Jurkat, Clone E6-1 (cell line): ENCODE data around the gene HOXA13.

Source experiments
- DNase-seq: peaks from one replicate; pipeline ENCODE4 v3.0.0-alpha.2; 2011; ENCODE audit warnings: low read depth, low spot score
- H3K4me3 ChIP-seq: 2 replicates; pipeline ENCODE4 v1.5.1; 2011; ENCODE audit warnings: mild to moderate bottlenecking, low read length, control low read depth, moderate library complexity

The HOXA13 gene

GRCh38 chr7:27239387-27240014 is 39.6 kb upstream of the HOXA13 start:
- DNase-seq = no peak
- no peak overlapping the region for H3K4me3 ChIP-seq

- DNase-seq = no peak
- no peak overlapping the region for H3K4me3 ChIP-seq
Measured at GRCh38 chr7:27238979-27239386, 39.1 kb upstream of the HOXA13 start.

GRCh38 chr7:27237735-27238334 is 37.9 kb upstream of the HOXA13 start:
- no peak overlapping the region for H3K4me3 ChIP-seq
- DNase-seq = no peak

GRCh38 chr7:27235387-27236311 is 35.8 kb upstream of the HOXA13 start:
- DNase-seq = peak; percentile 32
- H3K4me3 ChIP-seq = peak overlapping the region; percentile 61

- no peak overlapping the region for H3K4me3 ChIP-seq
- no peak for DNase-seq
Measured at GRCh38 chr7:27229448-27229847, 29.6 kb upstream of the HOXA13 start.

GRCh38 chr7:27224983-27225934 is 25.4 kb upstream of the HOXA13 start:
- no peak overlapping the region for H3K4me3 ChIP-seq
- DNase-seq = no peak

- no peak for DNase-seq
- no peak overlapping the region for H3K4me3 ChIP-seq
Measured at GRCh38 chr7:27223941-27224575, 24.2 kb upstream of the HOXA13 start.

GRCh38 chr7:27221201-27221797 is 21.4 kb upstream of the HOXA13 start:
- no peak overlapping the region for H3K4me3 ChIP-seq
- DNase-seq = no peak

GRCh38 chr7:27220440-27220955 is 20.6 kb upstream of the HOXA13 start:
- no peak overlapping the region for H3K4me3 ChIP-seq
- no peak for DNase-seq

GRCh38 chr7:27219821-27220220 is 19.9 kb upstream of the HOXA13 start:
- DNase-seq = no peak
- H3K4me3 ChIP-seq = no peak overlapping the region

GRCh38 chr7:27217951-27218350 is 18.1 kb upstream of the HOXA13 start:
- no peak overlapping the region for H3K4me3 ChIP-seq
- no peak for DNase-seq

- H3K4me3 ChIP-seq = no peak overlapping the region
- DNase-seq = no peak
Measured at GRCh38 chr7:27215356-27215755, 15.5 kb upstream of the HOXA13 start.

GRCh38 chr7:27214239-27214950 is 14.5 kb upstream of the HOXA13 start:
- H3K4me3 ChIP-seq = no peak overlapping the region
- no peak for DNase-seq

GRCh38 chr7:27213433-27214238 is 13.7 kb upstream of the HOXA13 start:
- no peak overlapping the region for H3K4me3 ChIP-seq
- DNase-seq = no peak

GRCh38 chr7:27212497-27213432 is 12.9 kb upstream of the HOXA13 start:
- no peak overlapping the region for H3K4me3 ChIP-seq
- DNase-seq = no peak

- H3K4me3 ChIP-seq = no peak overlapping the region
Measured at GRCh38 chr7:27211764-27212204, 11.9 kb upstream of the HOXA13 start.

More at GRCh38 chr7:27211764-27212204, 11.9 kb upstream of the HOXA13 start:
- no peak for DNase-seq
